SK-N-SH treated with all-trans-retinoic acid at 6 μM for 48 hours (cell line): ENCODE results near the gene CRAT.

ENCODE experiments used
- ATAC-seq: fragments of 200-7000 bp; cut with Tn5 transposase; 3 replicates; pipeline ENCODE4 v1.9.1; 2020; ENCODE audit warnings: mild to moderate bottlenecking, moderate library complexity
- BACH2 ChIP-seq: fragments of 250-450 bp; sonication (Bioruptor Pico); IDR thresholded peaks from 2 replicates; pipeline ENCODE4 v1.9.0; 2021; ENCODE audit warnings: mild to moderate bottlenecking, borderline replicate concordance
- CREB5 ChIP-seq: fragments of 250-450 bp; sonication (Bioruptor Pico); IDR thresholded peaks from 2 replicates; pipeline ENCODE4 v1.5.1; 2020; ENCODE audit warnings: low read depth, mild to moderate bottlenecking, moderate library complexity
- CSDC2 ChIP-seq: fragments of 250-450 bp; sonication (Bioruptor Pico); IDR thresholded peaks from 2 replicates; pipeline ENCODE4 v1.5.0; 2020; ENCODE audit warnings: mild to moderate bottlenecking, moderate library complexity
- CSRNP3 ChIP-seq: fragments of 250-450 bp; sonication (Bioruptor Pico); IDR thresholded peaks from 2 replicates; pipeline ENCODE4 v1.5.1; 2021; ENCODE audit warnings: mild to moderate bottlenecking, moderate library complexity
- GLIS3 ChIP-seq: fragments of 250-450 bp; sonication (Bioruptor Pico); IDR thresholded peaks from 2 replicates; pipeline ENCODE4 v1.5.0; 2020; ENCODE audit warnings: mild to moderate bottlenecking, moderate library complexity
- ISL1 ChIP-seq: fragments of 250-450 bp; sonication (Bioruptor Pico); IDR thresholded peaks from 2 replicates; pipeline ENCODE4 v2.1.2; 2022; ENCODE audit warnings: mild to moderate bottlenecking, moderate library complexity
- PATZ1 ChIP-seq: fragments of 250-450 bp; sonication (Bioruptor Pico); IDR thresholded peaks from 2 replicates; pipeline ENCODE4 v1.8.0; 2020; ENCODE audit warnings: mild to moderate bottlenecking, moderate library complexity, borderline replicate concordance
- POU6F1 ChIP-seq: fragments of 250-450 bp; sonication (Bioruptor Pico); IDR thresholded peaks from 2 replicates; pipeline ENCODE4 v1.8.0; 2021; ENCODE audit warnings: low read depth, mild to moderate bottlenecking, moderate library complexity, borderline replicate concordance
- PPARA ChIP-seq: fragments of 250-450 bp; sonication (Bioruptor Pico); IDR thresholded peaks from 2 replicates; pipeline ENCODE4 v1.5.0; 2020; ENCODE audit warnings: mild to moderate bottlenecking, borderline replicate concordance
- RARB ChIP-seq: fragments of 250-450 bp; sonication (Bioruptor Pico); IDR thresholded peaks from 2 replicates; pipeline ENCODE4 v1.8.0; 2021; ENCODE audit warnings: mild to moderate bottlenecking, moderate library complexity
- TCF4 ChIP-seq: fragments of 250-450 bp; sonication (Bioruptor Pico); IDR thresholded peaks from 2 replicates; pipeline ENCODE4 v1.8.0; 2021; ENCODE audit warnings: mild to moderate bottlenecking, moderate library complexity, borderline replicate concordance
- ZC3H10 ChIP-seq: fragments of 250-450 bp; sonication (Bioruptor Pico); IDR thresholded peaks from 2 replicates; pipeline ENCODE4 v1.5.1; 2021; ENCODE audit warnings: mild to moderate bottlenecking, moderate library complexity
- ZFP3 ChIP-seq: fragments of 250-450 bp; sonication (Bioruptor Pico); IDR thresholded peaks from 2 replicates; pipeline ENCODE4 v1.5.0; 2020; ENCODE audit warnings: mild to moderate bottlenecking, moderate library complexity
- ZFP30 ChIP-seq: fragments of 450-650 bp; formaldehyde crosslinking; IDR thresholded peaks from 2 replicates; pipeline ENCODE4 v1.5.0; 2022; ENCODE audit warnings: mild to moderate bottlenecking, moderate library complexity
- ZNF565 ChIP-seq: fragments of 450-650 bp; formaldehyde crosslinking; conservative IDR thresholded peaks from 2 replicates; pipeline ENCODE4 v1.5.0; 2020; ENCODE audit warnings: low read depth, mild to moderate bottlenecking, moderate library complexity
- ZNF8 ChIP-seq: fragments of 450-650 bp; formaldehyde crosslinking; IDR thresholded peaks from 2 replicates; pipeline ENCODE4 v1.5.0; 2020; ENCODE audit warnings: mild to moderate bottlenecking, moderate library complexity

The CRAT gene

GRCh38 chr9:129109952-129110739 lies 447 bp downstream of the CRAT start (continued):
- TF ChIP-seq PPARA (CRISPR knock-in tag) (no peak), GLIS3 (CRISPR knock-in tag) (no peak)

- ATAC-seq: no peak
- TF ChIP-seq ZC3H10 (CRISPR knock-in tag) (no peak), PPARA (CRISPR knock-in tag) (no peak), CSRNP3 (no peak), POU6F1 (CRISPR knock-in tag) (no peak), GLIS3 (CRISPR knock-in tag) (no peak), ZNF565 (CRISPR knock-in tag) (no peak)
Measured at GRCh38 chr9:129109537-129109903, 1.1 kb downstream of the CRAT start.

- TF ChIP-seq ISL1 (CRISPR knock-in tag): no peak
- no peak for TF ChIP-seq ZNF565 (CRISPR knock-in tag)
- TF ChIP-seq PATZ1 (CRISPR knock-in tag): no peak
- no peak for ATAC-seq
Measured at GRCh38 chr9:129108805-129109536, 1.6 kb downstream of the CRAT start.

- ATAC-seq: no peak
- TF ChIP-seq CSDC2 (no peak), POU6F1 (CRISPR knock-in tag) (no peak), ZFP30 (CRISPR knock-in tag) (no peak), CREB5 (CRISPR knock-in tag) (no peak), ZNF8 (no peak), PATZ1 (CRISPR knock-in tag) (no peak), TCF4 (CRISPR knock-in tag) (no peak), BACH2 (CRISPR knock-in tag) (no peak), PPARA (CRISPR knock-in tag) (no peak), ZFP3 (CRISPR knock-in tag) (no peak), ZC3H10 (CRISPR knock-in tag) (no peak), RARB (CRISPR knock-in tag) (no peak), CSRNP3 (no peak)
Measured at GRCh38 chr9:129108083-129108804, 2.3 kb downstream of the CRAT start.
